GM18907 (cell line): ENCODE results near the gene GPR137C.

Experiments
- ATAC-seq: cut with Tn5 transposase; IDR thresholded peaks from one replicate; pipeline ENCODE4 v1.9.1; 2021; ENCODE audit warnings: mild to moderate bottlenecking, moderate library complexity; ENCODE audit not compliant: unreplicated experiment

GPR137C gene

GRCh38 chr14:52663850-52664249 lies 111.2 kb downstream of the GPR137C start:
- ATAC-seq: no peak

DNA sequence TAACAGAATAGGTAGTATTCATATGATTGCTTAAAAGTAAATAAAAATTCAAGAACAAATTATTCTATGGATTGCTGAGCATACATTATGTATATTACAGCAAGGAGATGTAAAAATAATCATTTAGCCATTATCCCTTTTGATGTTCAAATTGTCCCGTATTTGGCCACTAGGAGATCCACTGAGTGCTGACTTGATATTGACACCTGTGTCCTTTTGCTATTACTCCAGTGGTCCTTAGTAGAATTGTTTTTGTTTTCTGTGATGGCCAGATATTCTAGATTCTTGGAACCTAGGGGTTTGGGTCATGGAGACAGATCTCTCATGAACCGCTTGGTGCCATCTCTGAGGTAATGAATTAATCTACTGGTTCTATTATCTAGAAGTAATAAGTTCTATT lies 126.0 kb downstream of the GPR137C start:
- no peak for ATAC-seq

DNA sequence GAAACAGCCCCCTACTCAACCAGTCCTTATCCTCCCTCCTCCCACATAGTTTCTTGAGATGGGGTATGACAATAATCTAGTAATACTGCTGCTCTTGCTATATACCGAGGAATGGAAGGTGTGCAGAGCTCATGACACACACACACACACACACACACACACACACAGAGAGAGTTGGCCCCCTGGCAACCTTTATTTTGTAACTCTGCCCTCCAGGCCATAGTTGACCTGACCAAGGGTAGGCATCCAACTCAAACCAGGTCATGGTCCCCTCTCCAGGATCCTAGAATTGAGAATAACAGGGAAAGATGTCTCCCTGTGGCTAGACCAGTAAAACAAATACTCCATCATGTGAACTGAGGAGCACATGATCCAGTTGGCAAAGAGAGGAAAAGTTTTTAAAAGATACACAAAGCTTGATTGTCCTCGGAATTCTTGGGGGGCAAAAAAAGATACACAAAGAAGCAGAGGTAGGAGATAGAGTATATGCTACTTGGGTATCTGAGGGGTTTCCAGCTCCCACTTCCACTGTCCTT lies 131.4 kb downstream of the GPR137C start:
- no peak for ATAC-seq

- ATAC-seq: no peak
Observed at GRCh38 chr14:52686176-52686575, 133.5 kb downstream of the GPR137C start.
